ENCODE results near the gene CNTFR. TPM values are rescaled to one million over a fixed set of nuclear protein-coding genes. Genes with fewer than 3 reads are reported as not detected.

Gene CNTFR
- total RNA-seq, 1 donor from 2014 or later, result 7.5 TPM

GRCh38 chr9:34615132-34615531 lies 25.6 kb upstream of the CNTFR start:
- no peak for DNase-seq

GRCh38 chr9:34612788-34613390 lies 23.4 kb upstream of the CNTFR start:
- peak; percentile 78 for DNase-seq

GRCh38 chr9:34611811-34612787 lies 22.6 kb upstream of the CNTFR start, which contains the start of gene RPP25L:
RPP25L (minus strand) TSS chr9:34612097; CDS start chr9:34611296, 801 bp downstream.
- peak; percentile 67 for DNase-seq

- no peak for DNase-seq
Observed at GRCh38 chr9:34611251-34611810, 21.8 kb upstream of the CNTFR start.

GRCh38 chr9:34610434-34611206 lies 21.1 kb upstream of the CNTFR start:
- DNase-seq, result no peak

GRCh38 chr9:34607331-34607730 lies 17.8 kb upstream of the CNTFR start:
- DNase-seq, result no peak

GRCh38 chr9:34606905-34607304 lies 17.4 kb upstream of the CNTFR start:
- DNase-seq, result no peak

GRCh38 chr9:34606190-34606589 lies 16.7 kb upstream of the CNTFR start:
- no peak for DNase-seq

GRCh38 chr9:34603610-34604231 lies 14.2 kb upstream of the CNTFR start:
- peak; percentile 80 for DNase-seq

GRCh38 chr9:34601937-34602573 lies 12.5 kb upstream of the CNTFR start:
- DNase-seq, result no peak

GRCh38 chr9:34600908-34601307 lies 11.4 kb upstream of the CNTFR start:
- DNase-seq, result no peak

GRCh38 chr9:34599546-34599945 lies 10.0 kb upstream of the CNTFR start:
- no peak for DNase-seq

- no peak for DNase-seq
Observed at GRCh38 chr9:34594177-34594576, 4.7 kb upstream of the CNTFR start.

GRCh38 chr9:34592895-34593601 lies 3.5 kb upstream of the CNTFR start:
- peak; percentile 47 for DNase-seq

GRCh38 chr9:34591917-34592866 lies 2.7 kb upstream of the CNTFR start:
- no peak for DNase-seq

GRCh38 chr9:34591248-34591916 lies 1.9 kb upstream of the CNTFR start:
- DNase-seq, result peak; percentile 72

GRCh38 chr9:34590381-34591247 lies 1.1 kb upstream of the CNTFR start:
- DNase-seq, result no peak
